Motor neuron (in vitro differentiated cells): ENCODE results near the gene TECTA. TPM values are rescaled to one million over a fixed set of nuclear protein-coding genes. Genes with fewer than 3 reads are reported as not detected.
"Not testable (repeated sequence)": the region's sequence is repeated elsewhere in the genome, so short reads cannot be mapped to it uniquely, and the experiment has no call there.

Source experiments
- ATAC-seq, 8 experiments: fragments of 200-7000 bp; cut with Tn5 transposase; replicated peaks in 6 of 8; 2 replicates each; pipeline ENCODE4 v1.8.0; 2021; ENCODE audit warnings: mild to moderate bottlenecking in 8 of 8, moderate library complexity in 8 of 8
- H3K27ac ChIP-seq, 2 donors: fragments of 250-450 bp; sonication (Bioruptor Pico); 2 replicates each; pipeline ENCODE4 v1.9.0; 2021; ENCODE audit warnings: antibody characterized with exemption in 2 of 2, mild to moderate bottlenecking in 2 of 2, moderate library complexity in 1 of 2
- H3K4me1 ChIP-seq, 2 donors: fragments of 250-450 bp; sonication (Bioruptor Pico); replicated peaks in 1 of 2; 2 replicates each; pipeline ENCODE4 v1.6.1; 2021; ENCODE audit warnings: antibody characterized with exemption in 2 of 2, mild to moderate bottlenecking in 2 of 2, moderate library complexity in 1 of 2
- H3K4me3 ChIP-seq, 5 donors: fragments of 250-450 bp; sonication (Bioruptor Pico); 2 replicates each; pipeline ENCODE4 v1.9.0; 2021; ENCODE audit warnings: antibody characterized with exemption in 5 of 5, mild to moderate bottlenecking in 5 of 5, moderate library complexity in 4 of 5
- WGBS, 10 experiments: fragments of 450-650 bp; shearing (Covaris generic); methylation state at CpG; one replicate each; pipeline ENCODE4 v1.0.0; 2022; 5-methylcytosine and 5-hydroxymethylcytosine counted together
- in situ Hi-C, 9 experiments: fragments of 400-800 bp; cut with MboI; loops; one replicate each; pipeline ENCODE4 v1.15.0; 2021; ENCODE audit warnings: low sequenced_read_pairs in 9 of 9, low pct_unique_long_range_greater_than_20kb in 2 of 9; ENCODE audit not compliant: unreplicated experiment in 9 of 9
- total RNA-seq, 8 experiments: library from RNA; unstranded; fragments of 300-600 nt; gene quantifications; 2 replicates each; pipeline versions ENCODE4 v1.2.3 to v1.2.4, GENCODE V29; 2022

The TECTA gene
- total RNA-seq, 8 experiments from 2014 or later: 0.81 to 15.8 (median 2.4) TPM

DNA sequence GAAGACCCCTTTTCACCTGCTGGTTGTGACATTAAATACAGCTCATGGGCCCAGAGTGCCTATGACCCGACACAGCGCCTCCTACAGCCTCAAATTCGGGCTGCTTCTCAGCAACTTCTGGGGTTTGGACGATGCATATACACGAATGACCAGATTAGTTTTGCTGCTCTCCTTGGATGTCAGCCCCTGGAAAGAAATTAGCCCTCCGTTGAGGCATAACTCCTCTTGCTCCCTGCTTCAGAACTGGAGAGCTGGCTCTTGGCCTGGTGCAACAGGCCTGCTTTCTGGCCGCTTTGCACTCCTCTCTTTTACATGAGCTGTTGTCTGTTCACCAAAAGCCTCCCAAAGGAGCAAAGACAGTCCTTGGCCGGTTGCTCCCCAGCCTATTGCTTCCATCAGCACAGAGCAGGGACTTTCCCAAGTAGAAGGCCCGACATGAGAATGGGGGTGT, 3.3 kb downstream of the TECTA start:
- peaks cover 10 to 12% of the 10 kb centered on the region in 2 donors for H3K4me1 ChIP-seq
- in situ Hi-C loops: loop anchor here in 2 of 9 experiments (25.0 kb wide), 2 partner anchors 167 to 592 kb away; partner anchors contain the start of gene GRIK4 (in 1 of the 2)
- 20 to 100% (median 76%) methylated on average over 1 to 9 of the region's 9 CpGs; no CpG with 5 or more reads in 1 of the 10 experiments for WGBS, 10 experiments
- H3K4me3 ChIP-seq: no peak overlapping the region
- no peak for ATAC-seq
- no peak overlapping the region for H3K27ac ChIP-seq

- in situ Hi-C loops: loop anchor here in 2 of 9 experiments (25.0 kb wide), 2 partner anchors 168 to 593 kb away; partner anchors contain the start of gene GRIK4 (in 1 of the 2)
Observed at GRCh38 chr11:121105063-121105480, 4.0 kb downstream of the TECTA start.

DNA sequence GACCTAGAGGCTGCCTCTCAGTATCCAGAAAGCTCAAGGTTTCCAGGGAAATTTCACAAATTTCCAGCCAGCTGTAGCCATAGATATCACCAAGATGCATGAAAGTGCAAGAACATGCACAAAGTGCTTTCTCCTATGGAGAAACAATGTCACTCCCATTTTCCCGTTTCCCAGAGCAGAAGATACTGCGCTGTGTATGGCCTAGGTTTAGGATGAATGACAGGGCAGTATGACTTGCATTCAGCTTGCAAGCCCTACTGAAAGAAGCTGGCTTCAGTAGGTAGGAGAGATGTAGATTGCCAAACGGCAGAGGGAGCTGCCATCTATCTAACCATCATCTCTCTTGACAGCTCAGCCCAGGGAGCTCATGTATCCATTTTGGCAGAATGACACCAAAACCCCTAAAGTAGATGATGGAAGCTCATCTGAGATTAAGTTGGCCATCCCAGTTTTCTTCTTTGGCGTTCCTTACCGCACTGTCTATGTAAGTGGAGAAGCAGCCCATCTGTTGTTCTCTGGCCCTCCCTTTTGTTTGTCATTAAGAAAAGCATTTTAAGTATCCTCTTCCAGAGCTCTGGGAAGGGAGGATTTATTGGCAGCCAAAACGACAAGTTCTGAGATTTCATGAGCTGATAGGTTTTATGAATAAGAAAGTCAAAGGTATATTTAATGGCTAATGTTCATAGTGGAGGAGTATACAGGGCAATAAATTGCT, 4.6 kb downstream of the TECTA start:
- in situ Hi-C loops: loop anchor here in 2 of 9 experiments (25.0 kb wide), 2 partner anchors 168 to 593 kb away; partner anchors contain the start of gene GRIK4 (in 1 of the 2)
- Histone ChIP-seq H3K27ac (no peak overlapping the region), H3K4me3 (no peak overlapping the region), H3K4me1 (peaks cover 15 to 17% of the 10 kb centered on the region in 2 donors)
- 10 to 100% (median 90%) methylated on average over 1 to 4 of the region's 6 CpGs; no CpG with 5 or more reads in 2 of the 10 experiments for WGBS, 10 experiments
- ATAC-seq: peak in 3 of 8 experiments; percentile 34 to 42 (median 39)

More at GRCh38 chr11:121105063-121105480, 4.0 kb downstream of the TECTA start:
- no peak overlapping the region for H3K27ac ChIP-seq
- ATAC-seq: peak in 2 of 8 experiments; percentile 56 to 72
- WGBS, 10 experiments: 11 to 92% (median 20%) methylated on average over 1 to 3 of the region's 4 CpGs; no CpG with 5 or more reads in 3 of the 10 experiments
- H3K4me1 ChIP-seq: peaks cover 12 to 13% of the 10 kb centered on the region in 2 donors
- H3K4me3 ChIP-seq: no peak overlapping the region

GRCh38 chr11:121106812-121107211, 5.8 kb downstream of the TECTA start:
- WGBS, 10 experiments: 69 to 92% (median 80%) methylated on average over 1 to 5 of the region's 5 CpGs; no CpG with 5 or more reads in 3 of the 10 experiments
- peaks cover 15 to 18% of the 10 kb centered on the region in 2 donors for H3K4me1 ChIP-seq
- no peak overlapping the region for H3K27ac ChIP-seq
- no peak for ATAC-seq
- H3K4me3 ChIP-seq: no peak overlapping the region
- in situ Hi-C loops: loop anchor here in 2 of 9 experiments (25.0 kb wide), 2 partner anchors 170 to 595 kb away; partner anchors contain the start of gene GRIK4 (in 1 of the 2)

DNA sequence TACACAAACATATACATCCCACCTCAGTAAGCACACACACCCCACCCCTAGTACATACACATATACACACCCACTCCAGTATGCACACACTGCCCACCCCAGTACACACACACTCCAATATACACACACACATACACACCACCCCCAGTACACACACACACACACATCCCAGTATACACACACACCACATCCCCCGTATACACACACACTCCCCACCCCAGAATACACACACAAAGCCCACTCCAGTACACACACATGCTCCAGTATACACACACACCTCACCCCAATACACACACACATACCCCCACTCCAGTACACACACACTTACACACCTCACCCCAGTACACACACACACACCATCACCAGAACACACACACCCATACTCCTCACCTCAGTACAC, 7.4 kb downstream of the TECTA start:
- Histone ChIP-seq H3K27ac (no peak overlapping the region), H3K4me1 (peaks cover 15 to 18% of the 10 kb centered on the region in 2 donors), H3K4me3 (no peak overlapping the region)
- WGBS, 10 experiments: 67% methylated on average over 1 of the region's 1 CpG; no CpG with 5 or more reads in 9 of the 10 experiments
- no peak for ATAC-seq
- in situ Hi-C loops: loop anchor here in 2 of 9 experiments (25.0 kb wide), 2 partner anchors 171 to 596 kb away; partner anchors contain the start of gene GRIK4 (in 1 of the 2)

DNA sequence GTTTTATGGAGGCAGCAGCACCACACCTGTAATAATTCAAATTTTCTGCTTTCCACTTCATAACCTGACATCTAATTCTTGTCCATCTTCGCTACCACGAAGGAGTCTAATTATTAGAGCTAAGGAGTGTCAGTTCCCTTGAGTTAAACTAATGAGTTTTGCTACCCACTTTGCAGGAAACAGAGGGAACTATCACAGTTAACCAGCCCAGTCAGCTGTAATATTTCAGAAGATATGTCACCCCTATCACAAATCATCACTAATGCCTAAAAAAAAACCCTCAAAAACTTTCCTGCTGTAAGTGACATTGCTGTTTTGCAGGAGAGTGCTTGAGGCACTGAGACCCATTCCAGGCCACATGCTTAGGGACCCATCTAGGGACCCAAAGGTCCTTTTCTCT, 8.4 kb downstream of the TECTA start:
- H3K4me1 ChIP-seq: peaks cover 12 to 17% of the 10 kb centered on the region in 2 donors
- no peak for ATAC-seq
- WGBS, 10 experiments: 80 to 100% (median 100%) methylated on average over 2 of the region's 2 CpGs; no CpG with 5 or more reads in 3 of the 10 experiments
- in situ Hi-C loops: loop anchor here in 2 of 9 experiments (25.0 kb wide), 2 partner anchors 172 to 597 kb away; partner anchors contain the start of gene GRIK4 (in 1 of the 2)
- no peak overlapping the region for H3K4me3 ChIP-seq
- H3K27ac ChIP-seq: no peak overlapping the region

- whole genome bisulfite sequencing, 10 experiments: 0 to 100% (median 58%) methylated on average over 1 to 7 of the region's 7 CpGs
- H3K27ac ChIP-seq: no peak overlapping the region
- in situ Hi-C loops: loop anchor here in 2 of 9 experiments (25.0 kb wide), 2 partner anchors 173 to 598 kb away; partner anchors contain the start of gene GRIK4 (in 1 of the 2)
Observed at GRCh38 chr11:121109916-121110586, 9.0 kb downstream of the TECTA start.

DNA sequence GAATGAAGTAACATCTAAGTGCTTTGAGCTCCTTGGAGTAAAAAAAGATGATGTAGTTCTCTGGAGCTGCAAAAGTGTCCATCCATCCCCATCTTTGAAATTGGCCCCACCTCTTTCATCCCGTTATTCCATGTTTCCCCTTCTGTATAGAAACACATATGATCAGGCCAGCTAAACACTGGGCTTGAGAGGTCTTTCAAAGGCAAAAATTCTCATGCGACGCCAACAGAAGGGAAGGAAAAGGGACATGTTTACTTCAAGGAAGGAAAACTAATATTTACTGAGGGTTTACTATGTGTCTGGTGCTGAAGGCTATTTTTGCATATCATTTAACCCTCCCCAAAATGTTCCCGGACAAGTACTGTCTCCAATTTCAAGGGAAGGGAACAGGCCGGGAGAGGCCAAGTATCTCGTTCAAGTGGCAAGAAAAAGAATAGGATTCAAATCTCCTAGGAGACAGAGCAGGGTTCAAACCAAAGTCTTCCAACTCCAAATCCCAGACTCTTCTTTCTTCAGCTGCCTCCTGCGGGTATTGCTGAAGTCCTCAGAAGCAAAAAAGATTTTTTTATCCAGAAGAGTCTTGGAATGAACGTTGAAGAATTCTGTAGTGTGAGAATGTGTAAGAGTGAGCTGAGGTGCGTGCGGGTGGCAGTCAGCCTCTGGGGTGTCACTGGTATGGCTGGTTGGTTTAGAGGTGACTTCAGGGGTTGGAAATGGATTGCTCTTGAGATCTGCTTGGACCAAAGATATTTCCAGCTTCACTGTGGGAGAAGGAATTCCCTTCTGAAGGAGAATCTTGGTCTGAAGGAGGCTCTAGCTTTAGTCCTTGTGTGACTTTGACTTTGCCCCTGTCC, 10.1 kb downstream of the TECTA start:
- H3K27ac ChIP-seq: no peak overlapping the region
- 48 to 87% (median 67%) methylated on average over 1 to 10 of the region's 10 CpGs; no CpG with 5 or more reads in 3 of the 10 experiments for WGBS, 10 experiments
- H3K4me1 ChIP-seq: peaks cover 2 to 8% of the 10 kb centered on the region in 2 donors
- in situ Hi-C loops: loop anchor here in 2 of 9 experiments (25.0 kb wide), 2 partner anchors 174 to 599 kb away; partner anchors contain the start of gene GRIK4 (in 1 of the 2)
- ATAC-seq: no peak
- no peak overlapping the region for H3K4me3 ChIP-seq

More at GRCh38 chr11:121109916-121110586, 9.0 kb downstream of the TECTA start:
- peaks cover 6 to 11% of the 10 kb centered on the region in 2 donors for H3K4me1 ChIP-seq
- no peak overlapping the region for H3K4me3 ChIP-seq
- ATAC-seq: no peak

GRCh38 chr11:121112498-121113455, 11.7 kb downstream of the TECTA start:
- Histone ChIP-seq H3K4me3 (no peak overlapping the region), H3K4me1 (peaks cover 7 to 12% of the 10 kb centered on the region in 2 donors), H3K27ac (no peak overlapping the region)
- in situ Hi-C loops: loop anchor here in 2 of 9 experiments (25.0 kb wide), 2 partner anchors 175 to 600 kb away; partner anchors contain the start of gene GRIK4 (in 1 of the 2)
- ATAC-seq: peak; percentile 75 to 96 (median 90)
- WGBS, 10 experiments: 4 to 85% (median 28%) methylated on average over 3 to 16 of the region's 32 CpGs; no CpG with 5 or more reads in 2 of the 10 experiments

DNA sequence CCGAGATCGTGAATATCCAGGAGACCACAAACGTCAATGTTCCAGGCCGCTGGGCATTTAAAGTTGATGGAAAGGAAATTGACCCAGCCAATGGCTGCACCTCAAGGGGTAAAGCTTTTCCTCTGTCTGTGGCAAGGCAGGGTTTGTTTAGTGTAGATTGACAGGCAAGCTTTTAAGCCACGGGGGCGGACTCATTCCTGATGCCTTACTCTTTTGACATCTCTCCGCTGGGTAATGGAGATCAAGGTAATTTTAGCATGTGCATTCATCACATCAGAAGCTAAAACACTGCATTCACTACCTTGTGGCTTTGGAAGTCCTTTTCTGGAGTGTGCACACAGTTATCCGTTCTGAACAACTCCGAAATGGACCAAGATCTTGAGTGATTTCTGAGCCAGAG, 12.6 kb downstream of the TECTA start:
- ATAC-seq: no peak
- 8 to 92% (median 76%) methylated on average over 1 to 9 of the region's 9 CpGs for WGBS, 10 experiments
- in situ Hi-C loops: loop anchor here in 2 of 9 experiments (25.0 kb wide), 2 partner anchors 176 to 601 kb away; partner anchors contain the start of gene GRIK4 (in 1 of the 2)
- Histone ChIP-seq H3K4me1 (peaks cover 10 to 12% of the 10 kb centered on the region in 2 donors), H3K27ac (no peak overlapping the region), H3K4me3 (no peak overlapping the region)

- no CpG with 5 or more reads among the region's 1 CpG for WGBS, 10 experiments
- H3K4me1 ChIP-seq: peaks cover 10 to 18% of the 10 kb centered on the region in 2 donors
- in situ Hi-C loops: loop anchor here in 2 of 9 experiments (25.0 kb wide), 2 partner anchors 178 to 603 kb away; partner anchors contain the start of gene GRIK4 (in 1 of the 2)
- H3K27ac ChIP-seq, ATAC-seq, H3K4me3 ChIP-seq: not testable (repeated sequence)
Observed at GRCh38 chr11:121115024-121115423, 14.0 kb downstream of the TECTA start.
